BJ (cell line): Measurements from ENCODE around the gene SLC25A24. TPM values are rescaled to one million over a fixed set of nuclear protein-coding genes. Genes with fewer than 3 reads are reported as not detected.
"Not testable (repeated sequence)": the region's sequence is repeated elsewhere in the genome, so short reads cannot be mapped to it uniquely, and the experiment has no call there.

Experiments used
- CTCF ChIA-PET: fragments of 350-600 bp; formaldehyde crosslinking; extraction: SDS; loops from one replicate; lab custom pipeline; 2021; ENCODE audit warnings: antibody characterized with exemption, inconsistent platforms; lab: Yijun Ruan, JAX
- POLR2A ChIA-PET: fragments of 300-600 bp; sonication (Branson Sonifier 250); formaldehyde crosslinking; extraction: SDS; loops from one replicate; lab custom pipeline; 2021; ENCODE audit warnings: antibody characterized with exemption; lab: Charles Lee
- DNase-seq: peaks from one replicate; pipeline ENCODE4 v3.0.0-alpha.2; 2011; ENCODE audit warnings: low read depth
- H3K27me3 ChIP-seq: 2 replicates; pipeline ENCODE4 v1.6.0; 2011; ENCODE audit warnings: low read length; ENCODE audit not compliant: control insufficient read depth, insufficient read depth
- H3K36me3 ChIP-seq: 2 replicates; pipeline ENCODE4 v1.5.1; 2011; ENCODE audit warnings: low read length; ENCODE audit not compliant: control insufficient read depth, insufficient read depth
- H3K4me3 ChIP-seq: 2 replicates; pipeline ENCODE4 v1.5.1; 2011; ENCODE audit warnings: low read depth, mild to moderate bottlenecking, control low read depth, low read length
- CTCF ChIP-seq: IDR thresholded peaks from 2 replicates; pipeline ENCODE4 v1.5.1; 2011; ENCODE audit warnings: low read depth, mild to moderate bottlenecking, control low read depth, inconsistent platforms, low read length, moderate library complexity; ENCODE audit not compliant: insufficient read depth
- polyA minus RNA-seq: library from RNA; depleted of rRNA, polyadenylated mRNA; stranded (reverse); fragments of >200 nt; gene quantifications from 2 replicates; pipeline ENCODE4 v1.2.3, GENCODE V29; 2011; rRNA and poly(A)+ RNA removed
- polyA plus RNA-seq: library from polyadenylated mRNA; depleted of rRNA; stranded (reverse); fragments of >200 nt; gene quantifications from 2 replicates; pipeline ENCODE4 v1.2.3, GENCODE V29; 2011; rRNA removed

SLC25A24 gene
- polyA plus RNA-seq: 20.2 and 39.1 TPM in 2 replicates
- polyA minus RNA-seq: 13.0 and 15.2 TPM in 2 replicates

GRCh38 chr1:108199781-108200686 lies at the start of gene SLC25A24:
Gene SLC25A24 (minus strand): TSS chr1:108200343. CDS start chr1:108200138, 205 bp downstream.
- ChIA-PET POLR2A (interaction anchor here (0.6 kb wide), 1 partner anchor 10 kb away, joined by 5 read pairs; no protein-coding TSS in a partner anchor), CTCF (interaction anchor here (0.7 to 1.0 kb wide), 2 partner anchors 11 to 443 kb away, joined by 3 read pairs; no protein-coding TSS in a partner anchor)
- no peaks in the 10 kb centered on the region for H3K27me3 ChIP-seq
- DNase-seq: no peak
- peak within 1 kb of the TSS; percentile 99 for H3K4me3 ChIP-seq
- no peak for TF ChIP-seq CTCF
- peaks cover 5% of the 10 kb centered on the region; the same call in 1 of the 2 replicates for H3K36me3 ChIP-seq

DNA sequence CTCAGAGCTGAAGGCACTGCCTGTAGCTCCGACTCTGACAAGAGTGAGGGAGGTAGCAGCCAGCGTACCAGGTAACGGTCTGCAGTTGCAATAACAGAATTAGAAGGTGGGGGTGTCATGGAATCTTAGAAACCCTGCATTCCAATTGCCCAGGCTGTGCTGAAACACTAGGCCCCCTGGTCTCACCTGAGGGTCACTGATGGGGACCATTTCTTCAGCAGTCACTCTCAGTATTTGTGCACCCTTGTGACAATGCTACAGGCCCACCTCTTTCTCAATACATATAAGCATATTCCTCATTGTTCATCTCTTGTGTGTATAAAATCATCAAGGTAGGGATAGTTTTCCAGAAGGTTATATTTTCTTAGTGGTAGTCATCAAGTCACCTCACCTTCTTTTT lies 43.8 kb upstream of the SLC25A24 start, which contains the start of gene NBPF4:
Gene NBPF4 (minus strand): TSS at position 101 of the 400 bp plus-strand sequence. CDS start 315 bp downstream, outside the sequence.
- H3K27me3 ChIP-seq, CTCF ChIA-PET, POLR2A ChIA-PET, H3K4me3 ChIP-seq, H3K36me3 ChIP-seq, DNase-seq: not testable (repeated sequence)

- POLR2A ChIA-PET: not testable (repeated sequence)
Observed at GRCh38 chr1:108239426-108239825, 39.3 kb upstream of the SLC25A24 start.

GRCh38 chr1:108235308-108235707 lies 35.2 kb upstream of the SLC25A24 start:
- DNase-seq, H3K36me3 ChIP-seq, CTCF ChIA-PET, H3K27me3 ChIP-seq, POLR2A ChIA-PET, H3K4me3 ChIP-seq: not testable (repeated sequence)

More at GRCh38 chr1:108239426-108239825, 39.3 kb upstream of the SLC25A24 start:
- H3K27me3 ChIP-seq, CTCF ChIA-PET, H3K4me3 ChIP-seq, DNase-seq, H3K36me3 ChIP-seq: not testable (repeated sequence)

DNA sequence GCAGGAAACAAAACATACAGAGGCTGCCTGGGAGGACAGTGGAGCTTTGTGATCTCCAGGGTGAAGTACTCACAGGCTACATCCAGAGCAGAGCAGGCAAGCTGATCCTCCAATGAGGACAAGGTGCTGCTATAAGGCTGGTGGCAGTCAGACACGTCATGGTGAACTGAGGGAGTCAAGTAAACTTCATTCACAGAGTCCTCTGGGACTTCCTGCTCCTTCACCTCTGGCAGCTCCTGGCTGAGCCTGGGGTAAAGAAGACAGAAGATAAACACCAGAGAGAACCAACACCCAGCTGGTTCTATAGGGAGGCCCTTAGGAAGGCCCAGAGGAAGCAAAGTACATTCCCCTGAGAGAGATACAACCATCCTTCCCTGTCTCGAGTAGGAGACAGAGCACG lies 32.0 kb upstream of the SLC25A24 start:
- POLR2A ChIA-PET, DNase-seq, H3K4me3 ChIP-seq, CTCF ChIA-PET, H3K27me3 ChIP-seq, H3K36me3 ChIP-seq: not testable (repeated sequence)

DNA sequence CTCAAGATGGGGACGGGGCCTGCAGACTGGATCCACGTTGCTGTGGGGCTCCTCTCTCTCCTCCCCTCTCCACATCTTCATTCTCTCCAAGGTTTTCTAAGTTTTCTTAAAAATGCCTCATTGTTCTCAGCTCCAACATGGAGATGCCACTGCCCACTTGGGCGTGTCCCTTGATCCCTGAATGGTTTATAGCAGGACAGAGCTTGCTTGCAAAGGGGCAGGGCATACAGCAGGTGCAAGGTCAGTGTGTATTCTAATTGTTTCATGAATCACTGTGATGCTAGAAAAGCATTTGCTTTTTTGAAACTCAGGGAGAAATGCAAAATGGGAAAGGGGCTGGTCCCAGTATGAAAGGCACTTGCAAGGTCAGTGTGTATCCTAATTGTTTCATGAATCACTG lies 29.8 kb upstream of the SLC25A24 start:
- DNase-seq, H3K27me3 ChIP-seq, H3K36me3 ChIP-seq, H3K4me3 ChIP-seq, CTCF ChIA-PET, POLR2A ChIA-PET: not testable (repeated sequence)

DNA sequence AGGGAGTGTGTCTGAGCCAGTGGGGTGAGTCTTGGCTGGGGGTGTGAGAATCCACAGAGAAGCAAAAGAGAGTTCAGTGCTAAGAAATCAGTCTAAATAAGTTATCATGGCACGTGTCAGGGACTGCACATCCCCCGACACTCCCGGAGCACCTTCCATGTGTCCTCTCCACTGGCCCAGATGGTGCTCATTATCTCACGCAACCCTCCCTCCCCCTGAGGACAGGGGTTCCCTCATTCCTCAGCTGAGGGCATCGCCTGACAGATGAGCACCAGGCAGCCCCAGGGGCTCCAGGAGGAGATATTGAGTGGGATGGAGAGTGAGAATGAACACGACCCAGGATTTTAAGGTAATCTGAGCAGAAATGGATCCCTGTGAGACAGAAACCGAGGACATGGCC lies 27.6 kb upstream of the SLC25A24 start:
- H3K36me3 ChIP-seq, H3K4me3 ChIP-seq, CTCF ChIA-PET, H3K27me3 ChIP-seq, POLR2A ChIA-PET, DNase-seq: not testable (repeated sequence)

DNA sequence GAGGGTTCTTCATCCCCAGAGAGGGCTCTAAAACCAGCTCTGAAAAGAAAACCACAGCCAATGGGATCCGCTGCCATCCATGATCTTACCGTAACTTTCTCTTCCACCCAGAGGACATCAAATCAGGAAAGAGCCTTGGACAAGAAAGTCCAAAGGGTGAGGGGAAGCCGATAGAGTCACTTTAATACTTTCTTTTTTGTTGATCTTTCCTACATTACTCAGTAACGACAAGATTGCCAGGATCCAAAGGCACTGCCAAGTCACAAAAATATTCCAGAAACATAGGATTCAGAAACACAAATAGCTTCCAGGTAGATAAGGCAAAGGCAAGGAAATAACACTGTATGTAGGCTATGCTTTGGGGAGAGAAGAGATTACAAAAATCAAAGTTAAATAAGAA lies 26.7 kb upstream of the SLC25A24 start:
- H3K36me3 ChIP-seq, POLR2A ChIA-PET, CTCF ChIA-PET, DNase-seq, H3K27me3 ChIP-seq, H3K4me3 ChIP-seq: not testable (repeated sequence)

DNA sequence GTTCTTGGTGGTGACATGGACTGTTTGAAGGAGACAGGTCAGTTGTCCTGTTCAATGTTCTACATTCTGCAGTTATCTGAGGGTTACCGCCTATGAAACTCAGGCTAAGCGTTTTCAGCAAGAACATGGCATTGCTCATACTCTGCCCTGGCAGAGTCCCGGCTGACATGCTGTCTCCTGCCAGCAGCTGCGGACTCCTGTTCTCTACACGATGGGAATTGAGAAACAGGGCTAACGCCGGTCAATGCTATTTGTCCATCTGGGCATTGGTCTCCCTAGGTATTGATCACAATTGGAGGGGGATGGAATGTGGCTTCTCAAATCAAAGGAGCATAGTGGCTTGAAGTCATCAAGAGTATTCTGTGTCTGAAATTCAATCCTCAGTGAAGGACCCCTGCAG lies 23.1 kb upstream of the SLC25A24 start:
- H3K27me3 ChIP-seq, POLR2A ChIA-PET, DNase-seq, CTCF ChIA-PET, H3K36me3 ChIP-seq, H3K4me3 ChIP-seq: not testable (repeated sequence)

DNA sequence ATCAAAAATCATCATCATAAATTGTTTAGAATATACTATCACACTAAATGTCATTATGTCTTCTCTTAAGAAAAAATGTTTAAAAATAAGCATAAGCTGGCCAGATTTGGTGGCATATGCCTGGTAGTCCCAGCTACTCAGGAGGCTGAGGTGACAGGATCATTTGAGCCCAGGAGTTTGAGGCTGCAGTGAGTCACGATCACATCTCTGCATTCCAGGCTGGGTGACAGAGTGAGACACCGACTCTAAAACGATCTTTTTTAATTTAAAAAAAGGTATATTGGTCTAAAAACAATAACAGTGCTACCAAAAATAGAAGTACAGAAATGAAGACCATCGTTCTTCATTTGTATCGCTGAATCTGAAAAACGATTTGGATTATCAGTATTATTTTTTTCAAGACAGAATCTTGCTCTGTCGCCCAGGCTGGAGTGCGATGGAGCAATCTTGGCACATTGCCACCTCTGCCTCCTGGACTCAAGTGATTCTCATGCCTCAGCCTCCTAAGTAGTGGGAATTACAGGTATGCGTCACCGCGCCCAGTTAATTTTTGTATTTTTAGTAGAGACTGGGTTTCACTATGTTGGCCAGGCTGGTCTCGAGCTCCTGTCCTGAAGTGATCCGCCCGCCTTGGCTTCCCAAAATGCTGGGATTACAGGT lies 17.5 kb upstream of the SLC25A24 start:
- H3K4me3 ChIP-seq, H3K36me3 ChIP-seq, POLR2A ChIA-PET, DNase-seq, CTCF ChIA-PET, H3K27me3 ChIP-seq: not testable (repeated sequence)

DNA sequence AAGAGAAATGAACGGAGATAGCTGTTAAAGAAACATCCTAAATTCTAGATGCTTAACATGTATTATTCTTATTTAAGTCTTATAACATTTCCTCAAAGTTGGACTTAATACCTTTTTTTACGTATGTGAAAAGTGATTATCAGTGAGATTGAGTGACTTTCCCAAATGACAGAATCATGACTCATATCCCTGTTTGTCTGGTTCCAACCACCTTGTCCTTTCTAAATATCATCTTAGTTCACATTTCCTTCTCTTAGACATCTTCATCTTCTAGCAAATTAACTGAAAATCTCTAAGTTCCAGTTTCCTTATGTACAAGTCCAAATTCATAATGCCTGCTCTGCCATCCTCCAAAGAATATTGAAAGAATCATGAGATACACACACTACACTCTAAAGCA lies 16.9 kb upstream of the SLC25A24 start:
- H3K36me3 ChIP-seq, DNase-seq, POLR2A ChIA-PET, H3K27me3 ChIP-seq, H3K4me3 ChIP-seq, CTCF ChIA-PET: not testable (repeated sequence)
